DND-41 (cell line): ENCODE measurements around the gene NUP153.

Source experiments
- ATAC-seq: fragments of 200-7000 bp; cut with Tn5 transposase; 3 replicates; pipeline ENCODE4 v1.9.1; 2021; ENCODE audit warnings: low read depth; ENCODE audit not compliant: insufficient read depth
- DNase-seq: peaks from one replicate; pipeline ENCODE4 v3.0.0-alpha.2; 2020
- H2AFZ ChIP-seq: 2 replicates; pipeline ENCODE4 v1.6.0; 2012; ENCODE audit warnings: low read depth, low read length
- H3K27ac ChIP-seq: 2 replicates; pipeline ENCODE4 v1.5.1; 2012; ENCODE audit warnings: low read length, inconsistent platforms
- H3K27me3 ChIP-seq: fragments of 200-600 bp; sonication (generic); 2 replicates; pipeline ENCODE4 v1.6.0; 2012; ENCODE audit warnings: low read length, mild to moderate bottlenecking, inconsistent platforms; ENCODE audit not compliant: insufficient read depth, poor library complexity
- H3K36me3 ChIP-seq: 2 replicates; pipeline ENCODE4 v1.5.1; 2012; ENCODE audit warnings: low read length, inconsistent platforms; ENCODE audit not compliant: insufficient read depth
- H3K4me1 ChIP-seq: 2 replicates; pipeline ENCODE4 v1.5.1; 2012; ENCODE audit warnings: mild to moderate bottlenecking, low read length; ENCODE audit not compliant: insufficient read depth
- H3K4me2 ChIP-seq: 2 replicates; pipeline ENCODE4 v1.6.0; 2012; ENCODE audit warnings: mild to moderate bottlenecking, moderate library complexity, low read length, inconsistent platforms; ENCODE audit not compliant: insufficient read depth
- H3K4me3 ChIP-seq, 2 experiments: fragments of 200-600 bp in 1 of 2; shearing (Covaris generic) in 1 of 2; 2 replicates each; pipeline ENCODE4 v1.5.1; 2012 to 2016; ENCODE audit warnings: inconsistent platforms in 2 of 2, low read length in 2 of 2, mild to moderate bottlenecking in 2 of 2, low read depth in 1 of 2, moderate library complexity in 1 of 2
- H3K79me2 ChIP-seq: 2 replicates; pipeline ENCODE4 v1.6.0; 2012; ENCODE audit warnings: low read length, inconsistent platforms; ENCODE audit not compliant: insufficient read depth
- H3K9ac ChIP-seq: 2 replicates; pipeline ENCODE4 v1.6.0; 2012; ENCODE audit warnings: low read depth, mild to moderate bottlenecking, inconsistent platforms, low read length, moderate library complexity
- H3K9me3 ChIP-seq: 2 replicates; pipeline ENCODE4 v1.5.1; 2012; ENCODE audit warnings: low read length, moderate library complexity, mild to moderate bottlenecking, inconsistent platforms; ENCODE audit not compliant: insufficient read depth, severe bottlenecking
- H4K20me1 ChIP-seq: 2 replicates; pipeline ENCODE4 v1.6.0; 2012; ENCODE audit warnings: low read length; ENCODE audit not compliant: insufficient read depth
- EZH2 ChIP-seq: IDR thresholded peaks from 3 replicates; pipeline ENCODE4 v1.6.1; 2012; ENCODE audit warnings: borderline replicate concordance, low read depth, mild to moderate bottlenecking, moderate library complexity, low read length, inconsistent platforms; ENCODE audit not compliant: severe bottlenecking
- TF ChIP-seq, protein P1 (sequence below): IDR thresholded peaks from 2 replicates; pipeline ENCODE4 v1.5.1; 2012; ENCODE audit warnings: borderline replicate concordance, low read length, moderate library complexity, mild to moderate bottlenecking; ENCODE audit not compliant: poor library complexity, severe bottlenecking; ENCODE audit errors: extremely low read depth

NUP153 gene

DNA sequence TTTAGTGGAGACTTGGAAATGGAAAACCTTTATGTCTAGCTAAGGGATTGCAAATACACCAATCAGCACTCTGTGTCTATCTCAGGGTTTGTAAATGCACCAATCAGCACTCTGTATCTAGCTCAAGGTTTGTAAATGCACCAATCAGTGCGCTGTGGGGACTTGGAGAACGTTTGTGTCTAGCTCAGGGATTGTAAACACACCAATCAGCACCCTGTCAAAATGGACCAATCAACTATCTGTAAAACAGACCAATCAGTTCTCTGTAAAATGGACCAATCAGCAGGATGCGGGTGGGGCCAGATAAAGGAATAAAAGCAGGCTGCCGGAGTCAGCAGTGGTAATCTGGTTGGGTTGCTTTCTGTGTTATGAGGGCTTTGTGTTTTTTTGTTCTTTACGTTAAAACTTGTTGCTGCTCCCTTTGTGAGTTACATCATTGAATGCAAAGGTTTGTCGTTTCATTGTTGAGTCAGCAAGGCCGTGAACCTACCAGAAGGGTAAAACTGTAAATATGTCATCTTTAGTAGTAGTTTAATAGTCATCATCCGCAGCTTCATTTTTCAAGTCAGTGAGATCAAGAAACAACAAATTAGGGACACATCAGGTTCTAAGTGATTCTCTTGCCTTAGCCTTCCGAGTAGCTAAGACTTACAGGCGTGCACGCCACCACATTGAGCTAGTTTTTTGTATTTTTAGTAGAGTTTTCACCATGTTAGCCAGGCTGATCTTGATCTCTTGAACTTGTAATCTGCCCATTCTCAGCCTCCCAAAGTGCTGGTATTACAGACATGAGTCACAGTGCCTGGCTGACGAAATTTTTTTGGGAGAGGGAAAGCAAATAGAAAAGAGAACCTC, 22.7 kb upstream of the NUP153 start:
- H3K9ac ChIP-seq, result no peak overlapping the region
- no peak overlapping the region for H2AFZ ChIP-seq
- no peak overlapping the region for H3K27ac ChIP-seq
- no peaks in the 10 kb centered on the region for H3K27me3 ChIP-seq
- no peaks in the 10 kb centered on the region for H3K9me3 ChIP-seq
- ATAC-seq (no peak), DNase-seq (no peak)
- no peak overlapping the region for H3K4me3 ChIP-seq
- no peaks in the 10 kb centered on the region for H4K20me1 ChIP-seq
- no peaks in the 10 kb centered on the region for H3K4me1 ChIP-seq
- no peaks in the 10 kb centered on the region for H3K79me2 ChIP-seq
- H3K4me2 ChIP-seq, result no peak overlapping the region
- no peaks in the 10 kb centered on the region for H3K36me3 ChIP-seq
- TF ChIP-seq, protein P1, sequence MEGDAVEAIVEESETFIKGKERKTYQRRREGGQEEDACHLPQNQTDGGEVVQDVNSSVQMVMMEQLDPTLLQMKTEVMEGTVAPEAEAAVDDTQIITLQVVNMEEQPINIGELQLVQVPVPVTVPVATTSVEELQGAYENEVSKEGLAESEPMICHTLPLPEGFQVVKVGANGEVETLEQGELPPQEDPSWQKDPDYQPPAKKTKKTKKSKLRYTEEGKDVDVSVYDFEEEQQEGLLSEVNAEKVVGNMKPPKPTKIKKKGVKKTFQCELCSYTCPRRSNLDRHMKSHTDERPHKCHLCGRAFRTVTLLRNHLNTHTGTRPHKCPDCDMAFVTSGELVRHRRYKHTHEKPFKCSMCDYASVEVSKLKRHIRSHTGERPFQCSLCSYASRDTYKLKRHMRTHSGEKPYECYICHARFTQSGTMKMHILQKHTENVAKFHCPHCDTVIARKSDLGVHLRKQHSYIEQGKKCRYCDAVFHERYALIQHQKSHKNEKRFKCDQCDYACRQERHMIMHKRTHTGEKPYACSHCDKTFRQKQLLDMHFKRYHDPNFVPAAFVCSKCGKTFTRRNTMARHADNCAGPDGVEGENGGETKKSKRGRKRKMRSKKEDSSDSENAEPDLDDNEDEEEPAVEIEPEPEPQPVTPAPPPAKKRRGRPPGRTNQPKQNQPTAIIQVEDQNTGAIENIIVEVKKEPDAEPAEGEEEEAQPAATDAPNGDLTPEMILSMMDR, result no peak
- no peak for TF ChIP-seq EZH2

DNA sequence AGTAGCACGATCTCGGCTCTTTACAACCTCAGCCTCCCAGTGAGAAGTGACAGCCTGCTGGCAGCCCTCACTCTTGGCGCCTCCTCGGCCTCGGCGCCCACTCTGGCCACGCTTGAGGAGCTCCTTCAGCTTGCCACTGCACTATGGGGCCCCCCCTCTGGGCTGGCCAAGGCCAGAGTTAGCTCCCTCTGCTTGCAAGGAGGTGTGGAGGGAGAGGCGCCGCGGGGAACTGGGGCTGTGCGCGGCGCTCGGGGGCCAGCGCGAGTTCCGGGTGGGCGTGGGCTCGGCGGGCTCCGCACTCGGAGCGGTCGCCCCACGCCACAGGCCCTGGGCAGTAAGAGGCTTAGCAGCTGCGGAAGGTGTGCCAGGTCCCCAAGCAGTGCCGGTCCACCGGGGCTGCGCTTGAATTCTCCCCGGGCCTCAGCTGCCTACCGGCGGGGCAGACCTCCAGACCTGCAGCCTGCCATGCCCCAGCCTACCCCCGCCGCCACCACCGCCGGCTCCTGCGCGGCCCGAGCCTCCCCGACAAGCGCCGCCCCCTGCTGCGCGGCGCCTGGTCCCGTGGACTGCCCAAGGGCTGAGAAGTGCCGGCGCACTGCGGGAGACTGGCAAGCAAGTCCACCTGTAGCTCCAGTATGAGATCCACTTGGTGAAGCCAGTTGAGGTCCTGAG, 22.0 kb upstream of the NUP153 start:
- no peaks in the 10 kb centered on the region for H3K79me2 ChIP-seq
- no peaks in the 10 kb centered on the region for H4K20me1 ChIP-seq
- ATAC-seq, result no peak
- H3K4me3 ChIP-seq, result no peak overlapping the region
- H3K36me3 ChIP-seq, result no peaks in the 10 kb centered on the region
- no peak overlapping the region for H3K4me2 ChIP-seq
- DNase-seq, result no peak
- H3K9me3 ChIP-seq, result no peaks in the 10 kb centered on the region
- no peaks in the 10 kb centered on the region for H3K4me1 ChIP-seq
- no peak overlapping the region for H3K9ac ChIP-seq
- no peaks in the 10 kb centered on the region for H3K27me3 ChIP-seq
- H3K27ac ChIP-seq, result no peak overlapping the region
- no peak overlapping the region for H2AFZ ChIP-seq
- TF ChIP-seq EZH2, result no peak
- TF ChIP-seq, protein P1, result no peak

DNA sequence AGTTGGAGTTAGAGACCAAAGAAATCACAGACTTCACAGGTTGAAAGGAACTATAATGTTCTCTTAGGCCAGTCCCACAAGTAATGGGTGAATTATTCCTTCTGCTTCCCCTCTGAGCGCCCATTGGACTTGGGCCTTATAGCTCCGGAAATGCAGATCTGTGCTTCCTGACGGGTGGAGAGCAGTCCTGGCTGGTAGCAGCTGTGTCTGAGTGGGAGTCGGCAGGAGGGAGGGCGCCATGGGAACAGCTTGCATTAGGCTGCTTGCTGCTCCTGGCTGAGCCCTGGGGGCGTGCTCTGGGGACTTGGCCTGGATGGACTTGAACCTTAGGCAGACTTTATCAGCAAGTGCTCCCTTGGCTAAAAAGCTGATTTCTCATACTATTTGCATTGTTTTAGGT, 18.4 kb upstream of the NUP153 start:
- Histone ChIP-seq H4K20me1 (no peaks in the 10 kb centered on the region), H3K4me1 (no peaks in the 10 kb centered on the region), H3K36me3 (no peaks in the 10 kb centered on the region), H3K9ac (no peak overlapping the region), H3K27me3 (no peaks in the 10 kb centered on the region), H2AFZ (no peak overlapping the region), H3K4me3 (no peak overlapping the region), H3K4me2 (no peak overlapping the region), H3K27ac (no peak overlapping the region), H3K79me2 (no peaks in the 10 kb centered on the region), H3K9me3 (no peaks in the 10 kb centered on the region)
- DNase-seq (no peak), ATAC-seq (no peak)
- TF ChIP-seq, protein P1, result no peak
- no peak for TF ChIP-seq EZH2
